Stimulated activated CD8-positive, alpha-beta memory T cell treated with anti-CD3 and anti-CD28 coated beads, Interleukin-4, amount 100 ng/mL, for 1 hour (primary cell): ENCODE results near the gene TMED10.

Source experiments
- DNase-seq, 2 donors: peaks; one replicate each; pipeline ENCODE4 v3.0.0-alpha.2; 2020; ENCODE audit warnings: low read depth in 2 of 2, low spot score in 1 of 2

The TMED10 gene

GRCh38 chr14:75088566-75089373 lies 87.6 kb downstream of the TMED10 start:
- no peak for DNase-seq

GRCh38 chr14:75088153-75088552 lies 88.3 kb downstream of the TMED10 start:
- no peak for DNase-seq

DNA sequence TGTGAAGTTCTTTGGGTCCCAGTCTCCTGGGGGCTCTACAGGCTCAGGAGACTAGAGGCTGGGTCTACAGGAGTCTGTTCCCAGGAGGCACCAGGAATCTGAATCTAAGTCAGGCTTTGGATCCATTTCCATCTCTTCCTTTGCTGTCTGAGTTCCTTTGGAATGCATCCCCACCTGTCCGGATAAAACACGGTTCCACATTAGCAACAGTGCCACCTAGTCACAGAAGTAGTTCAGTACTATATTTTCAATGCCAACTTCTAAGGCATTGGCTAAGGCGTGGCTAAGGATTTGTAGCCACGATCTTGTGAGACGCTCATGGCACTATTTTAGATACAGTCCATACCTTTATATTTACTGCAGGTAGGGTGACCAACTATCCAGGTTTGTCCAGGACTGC lies 91.9 kb downstream of the TMED10 start:
- DNase-seq: no peak

DNA sequence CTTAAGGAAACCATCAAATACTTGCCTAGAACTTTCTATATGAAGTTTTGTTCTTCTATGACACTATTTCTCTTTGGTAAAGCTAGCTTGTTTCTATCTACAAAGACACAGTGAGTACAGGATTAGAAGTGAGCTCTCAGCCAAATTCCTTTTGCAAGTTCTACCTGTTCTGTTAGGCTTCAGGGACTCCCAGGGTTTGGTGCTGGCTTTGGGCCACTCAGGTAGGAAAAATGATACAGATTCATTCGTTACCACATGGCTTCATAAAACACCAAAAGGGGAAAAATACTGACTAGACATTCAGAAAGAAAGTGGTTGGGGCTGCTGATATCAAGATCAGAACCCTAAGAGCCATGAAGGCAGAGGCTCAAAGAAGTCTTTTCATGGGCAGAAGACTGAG lies 93.1 kb downstream of the TMED10 start:
- no peak for DNase-seq

GRCh38 chr14:75081660-75082229 lies 94.7 kb downstream of the TMED10 start:
- no peak for DNase-seq
